ENCODE measurements around the gene CDC42EP5. TPM values are rescaled to one million over a fixed set of nuclear protein-coding genes. Genes with fewer than 3 reads are reported as not detected.
A peak's percentile ranks its signal among the peaks of the same experiment; 100 is the strongest.

Gene CDC42EP5
- total RNA-seq, 1 donor from 2014 or later = 8.7 TPM

DNA sequence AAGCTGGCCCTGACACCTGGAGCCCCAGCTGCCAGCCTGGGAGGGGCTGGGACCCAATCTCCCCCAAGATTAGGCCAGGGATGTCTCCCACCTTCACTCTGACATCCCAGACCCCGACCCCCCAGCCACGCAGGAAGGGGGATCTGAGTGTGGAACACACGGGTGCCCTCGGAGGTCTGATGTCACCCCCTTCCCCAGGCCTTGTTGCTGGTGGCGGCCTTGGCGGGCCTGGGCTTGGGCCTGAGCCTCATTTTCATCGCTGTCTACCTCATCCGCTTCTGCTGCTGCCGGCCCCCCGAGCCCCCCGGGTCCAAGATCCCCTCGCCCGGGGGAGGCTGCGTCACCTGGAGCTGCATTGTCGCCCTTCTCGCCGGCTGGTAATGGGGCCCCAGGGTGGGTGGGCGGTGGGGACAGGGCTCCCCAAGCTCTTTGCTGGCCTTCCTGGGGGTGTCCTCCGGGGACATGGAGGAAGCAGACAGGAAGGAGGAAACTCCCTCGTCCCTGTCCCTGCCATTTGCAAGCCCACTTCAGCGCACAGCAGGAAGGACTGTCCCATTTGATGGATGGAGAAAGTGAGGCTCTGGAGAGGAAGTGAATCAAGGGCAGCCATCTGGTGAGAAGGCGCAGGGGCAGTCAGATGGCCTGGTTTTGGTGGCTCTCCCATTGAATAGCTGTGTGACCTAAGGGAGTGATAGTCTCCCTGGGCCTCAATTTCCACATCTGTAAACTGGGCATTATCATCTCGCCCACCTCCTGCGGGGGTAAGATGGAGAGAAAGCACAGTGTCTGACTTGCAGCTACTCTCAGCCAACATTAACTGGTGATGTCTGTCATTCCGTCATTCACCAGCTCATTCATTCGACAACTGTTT lies 53.9 kb downstream of the CDC42EP5 start:
- no peaks in the 10 kb centered on the region for H3K9me3 ChIP-seq (replicated peaks)
- no peak for DNase-seq
- no peak for TF ChIP-seq CTCF (IDR thresholded peaks at IDR 0.05; ENCODE audit: borderline replicate concordance)
- peaks cover 99% of the 10 kb centered on the region for H3K27me3 ChIP-seq (ENCODE audit: low read depth)
- H3K36me3 ChIP-seq = no peaks in the 10 kb centered on the region
- H3K4me1 ChIP-seq = peaks cover 44% of the 10 kb centered on the region
- peak overlapping the region; percentile 75 for H3K27ac ChIP-seq (replicated peaks)
- intact Hi-C loops (cut with micrococcal nuclease) = no loop called here
- H3K4me3 ChIP-seq = peak overlapping the region; percentile 23

- H3K4me1 ChIP-seq = peaks cover 44% of the 10 kb centered on the region
- no peak for DNase-seq
- no peaks in the 10 kb centered on the region for H3K9me3 ChIP-seq (replicated peaks)
- TF ChIP-seq CTCF (IDR thresholded peaks at IDR 0.05; ENCODE audit: borderline replicate concordance) = no peak
- intact Hi-C loops (cut with micrococcal nuclease) = no loop called here
- peak overlapping the region; percentile 23 for H3K4me3 ChIP-seq
- peak overlapping the region; percentile 75 for H3K27ac ChIP-seq (replicated peaks)
- H3K27me3 ChIP-seq (ENCODE audit: low read depth) = peaks cover 91% of the 10 kb centered on the region
- no peaks in the 10 kb centered on the region for H3K36me3 ChIP-seq
Measured at GRCh38 chr19:54418030-54418929, 54.8 kb downstream of the CDC42EP5 start.

DNA sequence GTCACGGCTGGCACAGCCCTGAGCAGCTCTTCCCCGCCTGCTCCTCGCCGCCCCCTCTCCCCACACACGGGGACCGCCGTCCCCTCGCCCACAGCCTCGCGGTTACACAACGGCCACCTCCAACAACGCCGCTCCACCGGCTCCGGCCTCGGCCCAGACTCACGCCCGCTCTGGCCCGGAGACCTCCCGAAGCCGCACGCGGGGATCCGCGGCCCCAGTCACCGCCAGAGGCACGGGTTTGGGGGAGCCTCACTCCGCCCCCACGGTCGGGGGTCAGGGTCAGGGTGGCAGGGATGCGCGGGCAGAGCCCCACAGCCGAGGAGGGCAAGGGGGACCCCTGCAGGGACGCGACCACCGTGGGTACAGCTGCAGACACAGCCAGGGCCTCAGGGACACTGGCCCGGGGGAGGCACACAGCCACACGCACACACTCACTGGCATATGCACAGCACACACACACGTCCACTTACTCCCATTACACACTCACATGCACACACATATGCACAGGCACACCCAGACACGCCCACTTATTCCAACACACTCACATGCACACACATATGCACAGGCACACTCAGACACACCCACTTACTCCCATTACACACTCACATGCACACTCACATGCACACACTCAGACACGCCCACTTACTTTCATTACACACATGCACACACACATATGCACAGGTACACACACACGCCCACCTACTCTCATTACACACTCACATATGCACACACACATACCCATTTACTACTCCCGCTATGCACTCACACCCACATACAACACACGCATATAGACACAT lies 56.2 kb downstream of the CDC42EP5 start:
- no peak for DNase-seq
- Histone ChIP-seq H3K4me3 (peak overlapping the region; percentile 58), H3K9me3 (replicated peaks) (no peaks in the 10 kb centered on the region), H3K4me1 (peaks cover 44% of the 10 kb centered on the region), H3K27ac (replicated peaks) (peak overlapping the region; percentile 51), H3K27me3 (ENCODE audit: low read depth) (peaks cover 90% of the 10 kb centered on the region), H3K36me3 (no peaks in the 10 kb centered on the region)
- TF ChIP-seq CTCF (IDR thresholded peaks at IDR 0.05; ENCODE audit: borderline replicate concordance) = no peak
- intact Hi-C loops (cut with micrococcal nuclease) = no loop called here

- Histone ChIP-seq H3K27ac (replicated peaks) (peak overlapping the region; percentile 51), H3K27me3 (ENCODE audit: low read depth) (peaks cover 88% of the 10 kb centered on the region), H3K4me3 (peak overlapping the region; percentile 58), H3K4me1 (peaks cover 42% of the 10 kb centered on the region), H3K9me3 (replicated peaks) (no peaks in the 10 kb centered on the region), H3K36me3 (no peaks in the 10 kb centered on the region)
- TF ChIP-seq CTCF (IDR thresholded peaks at IDR 0.05; ENCODE audit: borderline replicate concordance) = no peak
- intact Hi-C loops (cut with micrococcal nuclease) = no loop called here
- DNase-seq = no peak
Measured at GRCh38 chr19:54415901-54416673, 57.0 kb downstream of the CDC42EP5 start.

Measured in left ventricle myocardium inferior (tissue), 1 donor.